ENCODE results near the gene LRFN4. TPM values are rescaled to one million over a fixed set of nuclear protein-coding genes. Genes with fewer than 3 reads are reported as not detected.

LRFN4 gene
- total RNA-seq, 6 experiments from 2014 or later = 0.48 to 4.7 (median 1.1) TPM

- no peaks in the 10 kb centered on the region for H3K36me3 ChIP-seq
- intact Hi-C loops (cut with DNase I) = no loop called here
- H3K4me1 ChIP-seq = peaks cover 0 to 18% (median 4%) of the 10 kb centered on the region in 4 donors
- WGBS (ENCODE audit: insufficient coverage, low coverage, low lambda C conversion rate, missing lambda C conversion rate) = 93% methylated on average over 2 of the region's 2 CpGs
- DNase-seq = no peak
- H3K27ac ChIP-seq = no peak overlapping the region
- ATAC-seq = no peak
- H3K4me3 ChIP-seq = no peak overlapping the region
- H3K9me3 ChIP-seq = no peaks in the 10 kb centered on the region
- no peak for TF ChIP-seq POLR2A (IDR thresholded peaks at IDR 0.05)
- no peak for TF ChIP-seq CTCF (IDR thresholded peaks at IDR 0.05)
- H3K27me3 ChIP-seq = no peaks in the 10 kb centered on the region
These were observed 37.3 kb downstream of the LRFN4 start for GRCh38 chr11:66894141-66894540.

- intact Hi-C loops (cut with DNase I) = no loop called here
- peak overlapping the region; percentile 42 to 76 (median 49) for H3K27ac ChIP-seq
- H3K4me3 ChIP-seq = peak overlapping the region in 1 of 3 donors; percentile 40
- peaks cover 0 to 3% (median 0%) of the 10 kb centered on the region in 4 donors for H3K36me3 ChIP-seq
- TF ChIP-seq POLR2A (IDR thresholded peaks at IDR 0.05) (no peak), CTCF (IDR thresholded peaks at IDR 0.05) (no peak)
- 24% methylated on average over 6 of the region's 7 CpGs for WGBS (ENCODE audit: insufficient coverage, low coverage, low lambda C conversion rate, missing lambda C conversion rate)
- H3K4me1 ChIP-seq = peaks cover 0 to 43% (median 12%) of the 10 kb centered on the region in 4 donors
- ATAC-seq = peak; percentile 75 to 88 (median 80)
- H3K9me3 ChIP-seq = no peaks in the 10 kb centered on the region
- no peaks in the 10 kb centered on the region for H3K27me3 ChIP-seq
- DNase-seq = peak; percentile 52 to 66 (median 63)
These were observed 45.1 kb downstream of the LRFN4 start for GRCh38 chr11:66901964-66902390.

- peak in 1 of 3 donors; percentile 48 for DNase-seq
- peaks cover 0 to 3% (median 0%) of the 10 kb centered on the region in 4 donors for H3K36me3 ChIP-seq
- H3K4me3 ChIP-seq = peak overlapping the region in 1 of 3 donors; percentile 40
- H3K27me3 ChIP-seq = no peaks in the 10 kb centered on the region
- H3K4me1 ChIP-seq = peaks cover 0 to 43% (median 12%) of the 10 kb centered on the region in 4 donors
- peak overlapping the region; percentile 38 to 76 (median 42) for H3K27ac ChIP-seq
- ATAC-seq = peak; percentile 1 to 36 (median 4)
- intact Hi-C loops (cut with DNase I) = no loop called here
- TF ChIP-seq POLR2A (IDR thresholded peaks at IDR 0.05) (no peak), CTCF (IDR thresholded peaks at IDR 0.05) (no peak)
- no peaks in the 10 kb centered on the region for H3K9me3 ChIP-seq
- WGBS (ENCODE audit: insufficient coverage, low coverage, low lambda C conversion rate, missing lambda C conversion rate) = 74% methylated on average over 11 of the region's 15 CpGs
These were observed 45.8 kb downstream of the LRFN4 start for GRCh38 chr11:66902486-66903177.

GRCh38 chr11:66904055-66904454 is 47.2 kb downstream of the LRFN4 start:
- TF ChIP-seq POLR2A (IDR thresholded peaks at IDR 0.05) (no peak), CTCF (IDR thresholded peaks at IDR 0.05) (no peak)
- WGBS (ENCODE audit: insufficient coverage, low coverage, low lambda C conversion rate, missing lambda C conversion rate) = 80% methylated on average over 2 of the region's 3 CpGs
- peaks cover 0 to 55% (median 19%) of the 10 kb centered on the region in 4 donors for H3K4me1 ChIP-seq
- DNase-seq (no peak), ATAC-seq (no peak)
- H3K9me3 ChIP-seq = no peaks in the 10 kb centered on the region
- H3K36me3 ChIP-seq = peaks cover 0 to 3% (median 0%) of the 10 kb centered on the region in 4 donors
- no peaks in the 10 kb centered on the region for H3K27me3 ChIP-seq
- H3K4me3 ChIP-seq = peak overlapping the region in 1 of 3 donors; percentile 69
- intact Hi-C loops (cut with DNase I) = no loop called here
- peak overlapping the region in 1 of 3 donors; percentile 18 for H3K27ac ChIP-seq
